ENCODE measurements around the gene CDAN1.

Gene CDAN1

DNA sequence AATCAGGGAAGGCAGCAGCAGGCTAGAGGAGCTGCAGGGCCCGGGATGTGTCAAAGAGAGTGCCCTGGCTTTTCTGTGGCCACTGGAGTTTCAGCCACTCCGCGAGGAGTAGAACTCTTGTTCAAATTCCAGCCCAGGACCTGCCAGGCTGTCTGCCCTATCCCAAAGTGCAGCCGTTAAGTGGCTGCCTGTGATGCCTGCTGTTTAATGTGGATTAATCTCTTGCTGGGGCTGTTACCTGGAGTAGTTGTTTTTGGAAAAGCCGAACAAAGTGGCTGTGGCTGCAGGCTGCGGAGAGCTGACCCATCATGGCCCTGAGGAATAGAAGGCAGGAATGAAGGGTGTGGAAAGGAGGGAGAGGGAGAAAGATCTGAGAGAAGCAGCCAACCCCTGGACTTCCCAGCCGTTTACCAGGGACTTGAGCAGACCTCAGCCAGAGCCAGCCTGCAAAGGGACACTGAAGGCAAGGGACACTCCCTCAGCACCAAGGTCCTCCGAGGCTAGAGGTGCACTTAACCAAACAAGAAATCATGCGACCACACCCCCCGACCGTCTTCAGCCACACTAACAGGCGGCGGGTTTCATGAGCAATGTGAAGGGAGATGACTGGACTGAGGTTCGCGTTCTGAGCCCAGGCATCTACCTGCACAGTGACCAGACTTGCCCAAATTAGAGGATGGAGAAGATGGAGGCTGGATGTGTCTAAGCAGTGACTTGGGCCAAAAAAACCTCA, 4.7 kb downstream of the CDAN1 start:
- DNase-seq: no peak

DNA sequence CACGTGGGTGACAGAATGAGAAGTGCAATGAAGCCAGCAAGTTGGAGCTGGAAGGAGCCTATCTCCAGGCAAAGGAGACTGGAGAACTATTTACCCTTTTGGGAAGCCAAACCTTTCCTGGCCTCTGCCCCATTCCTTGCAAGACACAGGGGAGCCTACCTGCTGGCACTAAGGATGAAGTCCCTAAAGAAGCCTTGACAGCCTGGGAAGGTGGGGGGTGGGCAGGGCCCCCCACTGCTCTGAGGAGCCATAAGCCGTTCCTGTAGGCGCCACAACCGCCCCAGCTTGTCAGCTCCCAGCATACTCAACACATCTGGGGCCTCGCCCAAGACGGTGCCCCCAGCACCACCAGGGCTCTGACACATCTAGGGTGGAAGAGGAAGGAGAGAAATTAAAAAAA, 5.5 kb downstream of the CDAN1 start:
- no peak for DNase-seq

DNA sequence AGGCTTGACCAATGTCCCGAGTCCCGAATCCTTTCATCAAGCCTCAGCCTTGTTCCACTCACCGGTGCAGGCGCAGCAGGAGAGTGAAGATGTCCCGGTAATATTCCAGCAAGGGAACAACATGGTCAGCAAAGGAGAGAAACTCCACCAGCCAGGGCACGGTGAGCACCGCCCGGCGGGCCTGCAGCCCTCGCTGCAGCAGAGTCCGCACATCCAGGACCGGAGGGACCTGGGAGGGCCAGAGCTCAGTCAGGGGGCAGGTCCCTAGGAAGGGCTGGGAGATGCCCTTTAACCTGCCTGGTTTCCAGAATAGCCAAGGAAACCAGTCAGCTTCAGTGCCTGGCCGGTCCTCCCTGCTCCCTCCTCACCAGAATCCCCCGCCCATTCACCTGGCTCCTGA, 6.4 kb downstream of the CDAN1 start:
- DNase-seq: no peak

DNA sequence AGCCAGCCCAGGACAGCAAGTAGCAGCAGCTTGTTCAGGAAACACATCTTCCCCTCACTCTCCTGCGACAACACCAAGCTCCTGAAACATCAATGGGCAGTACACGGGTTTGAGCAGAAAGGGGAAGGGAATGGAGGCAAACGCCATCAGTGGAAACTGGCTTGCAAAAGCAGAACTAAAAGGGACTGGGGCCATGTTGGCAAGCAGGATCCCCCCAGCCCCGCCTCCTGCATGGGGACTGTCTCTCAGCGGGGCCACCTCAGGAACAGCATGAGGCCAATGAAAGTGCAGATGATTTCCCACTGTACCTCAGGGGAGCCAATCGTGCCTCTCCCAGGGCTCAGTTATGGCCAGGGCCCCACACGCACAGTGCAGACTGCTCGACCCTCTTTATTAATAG, 6.8 kb downstream of the CDAN1 start:
- no peak for DNase-seq

DNA sequence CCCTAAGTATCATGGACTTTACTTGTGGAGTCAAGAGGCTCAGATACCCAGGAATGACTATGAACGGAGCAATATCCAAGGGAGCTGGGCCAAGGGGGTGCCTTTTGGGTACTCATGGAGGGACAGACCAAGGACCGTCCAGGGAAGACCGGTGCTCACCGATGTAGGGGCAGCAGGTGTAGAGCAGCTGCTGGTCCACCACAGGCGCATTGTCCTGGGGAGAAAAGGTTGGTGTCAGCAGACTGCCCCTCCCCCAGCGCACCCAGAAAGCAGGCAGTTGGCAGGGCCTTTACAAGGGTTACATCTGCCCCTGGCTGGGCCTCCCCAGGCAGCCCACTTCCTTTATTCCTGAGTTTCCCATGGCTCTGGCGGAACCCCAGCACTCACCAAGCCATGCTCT, 7.5 kb downstream of the CDAN1 start:
- DNase-seq: no peak

DNA sequence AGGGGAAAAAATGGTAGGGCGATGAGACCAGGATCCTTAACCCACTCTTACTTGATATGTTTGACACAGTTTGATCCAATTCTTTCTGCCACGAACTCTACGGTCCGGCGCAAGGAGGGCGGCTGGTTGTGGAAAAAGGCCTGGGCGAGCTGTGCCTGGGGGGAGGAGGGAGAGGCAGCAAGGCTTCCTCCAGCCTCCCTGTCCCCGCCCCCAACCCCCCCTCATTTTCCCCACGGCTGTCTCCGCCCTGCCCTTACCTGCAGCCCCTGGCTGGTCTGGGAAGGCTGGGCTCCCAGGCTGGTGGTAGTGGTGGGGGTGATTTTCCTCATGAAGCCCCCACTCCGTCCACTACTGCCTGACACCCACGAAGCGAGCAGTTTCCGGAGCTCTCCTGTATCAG, 8.0 kb downstream of the CDAN1 start:
- DNase-seq: no peak

DNA sequence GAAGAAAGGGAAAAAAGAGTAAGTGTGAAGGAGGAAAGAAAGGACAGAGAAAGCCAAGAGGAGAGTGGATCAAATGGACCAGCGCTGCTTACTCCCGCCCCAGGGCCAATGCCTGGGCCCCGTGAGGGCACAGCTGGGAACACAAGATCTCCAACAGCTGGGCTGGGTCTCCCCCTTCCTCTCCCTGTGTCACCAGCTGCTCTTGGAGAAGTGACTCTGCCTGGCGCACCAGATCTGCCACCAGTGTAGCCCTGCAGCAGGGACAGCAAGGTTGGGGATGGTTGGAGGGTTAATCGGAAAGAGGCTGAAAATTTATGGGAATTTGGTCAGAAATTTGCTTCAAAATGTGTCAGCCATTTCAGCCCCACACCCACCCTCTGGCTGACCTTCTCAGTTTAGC, 8.4 kb downstream of the CDAN1 start:
- DNase-seq: no peak

DNA sequence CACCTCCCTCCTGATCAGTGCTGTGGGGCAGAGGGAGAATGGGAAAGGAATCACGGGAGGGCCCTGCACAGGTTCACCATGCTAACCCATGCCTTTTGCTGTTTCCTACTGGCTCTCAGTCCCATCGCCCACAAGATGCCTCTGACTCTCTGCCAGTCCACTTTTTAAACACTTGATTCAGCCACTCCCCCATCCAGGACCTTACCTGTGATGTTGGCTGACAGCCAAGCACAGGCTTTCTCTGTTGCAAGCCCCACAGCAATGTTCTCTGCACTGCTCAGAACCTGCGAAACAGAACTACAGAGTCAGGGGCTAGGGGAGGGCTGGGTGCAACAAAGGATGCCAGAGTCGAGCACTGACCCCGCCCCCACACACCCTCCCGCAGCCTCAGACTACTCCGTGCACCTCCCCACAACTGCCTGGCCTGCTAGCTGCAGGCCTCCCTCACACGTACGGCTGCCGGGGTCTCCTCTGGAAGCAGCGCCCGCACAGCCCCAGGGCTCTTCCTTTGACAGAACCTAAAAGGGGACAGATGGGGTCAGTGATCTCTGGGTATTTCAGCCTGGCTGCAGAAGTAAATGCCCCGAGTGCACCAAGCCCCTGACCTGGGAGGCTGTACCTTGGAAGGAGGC, 9.1 kb downstream of the CDAN1 start:
- DNase-seq: no peak

DNA sequence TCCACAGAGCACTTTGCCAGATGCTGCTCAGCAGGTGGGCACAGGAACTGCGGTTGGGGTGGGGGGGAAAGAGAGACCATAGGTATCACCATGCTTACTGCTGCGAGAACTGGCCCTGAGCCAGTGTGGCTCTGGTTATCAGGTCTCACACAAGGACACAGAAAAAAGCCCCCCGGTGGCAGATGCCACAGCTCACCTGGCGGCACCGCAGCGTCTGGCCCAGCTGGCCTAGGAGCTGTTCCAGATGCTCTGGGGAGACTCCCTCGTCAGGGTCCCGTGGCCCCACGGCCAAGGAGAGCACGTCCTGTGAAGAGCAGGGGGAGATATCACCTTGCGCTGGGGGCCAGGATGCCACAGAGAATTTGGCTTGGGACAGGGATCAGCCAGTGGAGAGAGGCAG, 10.8 kb downstream of the CDAN1 start:
- DNase-seq: no peak

DNA sequence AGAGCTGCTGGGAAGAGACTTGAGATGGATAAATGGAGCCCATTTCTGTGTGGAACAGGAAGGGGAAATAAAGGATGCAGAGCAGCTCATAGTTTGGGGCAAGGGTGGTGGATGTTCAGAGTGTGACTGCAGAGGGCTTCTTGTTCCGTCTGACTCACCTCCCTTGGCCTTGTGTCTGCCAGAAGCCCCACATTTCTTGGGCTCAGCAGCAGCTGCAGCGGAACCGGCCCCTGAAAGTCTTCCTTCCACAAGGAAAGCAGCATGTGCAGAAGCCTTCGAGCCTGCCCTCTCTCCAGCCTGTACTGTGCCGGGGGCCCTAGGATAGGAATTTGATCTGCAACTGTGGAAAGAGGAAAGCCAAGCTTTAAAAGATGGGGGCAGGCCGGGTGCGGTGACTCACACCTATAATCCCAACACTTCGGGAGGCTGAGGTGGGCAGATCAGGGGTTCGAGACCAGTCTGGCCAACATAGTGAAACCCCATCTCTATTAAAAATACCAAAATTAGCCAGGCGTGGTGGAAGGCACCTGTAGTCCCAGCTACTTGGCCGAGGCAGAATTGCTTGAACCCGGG, 11.5 kb downstream of the CDAN1 start:
- no peak for DNase-seq

DNA sequence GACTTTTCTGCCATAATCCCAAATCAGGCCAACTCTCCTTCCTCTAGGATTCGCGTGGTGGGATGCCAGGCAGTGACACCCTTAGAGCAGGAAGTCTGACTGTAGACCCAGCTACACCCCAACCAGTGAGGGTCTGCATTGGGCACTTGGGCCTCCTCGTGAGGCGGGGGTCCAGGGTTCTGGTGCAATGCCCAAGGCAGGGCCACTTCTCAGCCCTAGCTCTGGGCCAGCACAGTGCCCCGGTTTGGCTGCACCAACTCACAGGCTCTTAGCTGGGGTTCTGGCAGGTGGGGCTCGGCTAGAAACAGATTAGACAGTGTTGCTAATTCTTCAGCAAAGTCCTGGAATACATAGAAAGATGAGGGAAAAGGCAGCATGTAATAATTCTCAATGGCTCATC, 12.7 kb downstream of the CDAN1 start:
- DNase-seq: no peak

DNA sequence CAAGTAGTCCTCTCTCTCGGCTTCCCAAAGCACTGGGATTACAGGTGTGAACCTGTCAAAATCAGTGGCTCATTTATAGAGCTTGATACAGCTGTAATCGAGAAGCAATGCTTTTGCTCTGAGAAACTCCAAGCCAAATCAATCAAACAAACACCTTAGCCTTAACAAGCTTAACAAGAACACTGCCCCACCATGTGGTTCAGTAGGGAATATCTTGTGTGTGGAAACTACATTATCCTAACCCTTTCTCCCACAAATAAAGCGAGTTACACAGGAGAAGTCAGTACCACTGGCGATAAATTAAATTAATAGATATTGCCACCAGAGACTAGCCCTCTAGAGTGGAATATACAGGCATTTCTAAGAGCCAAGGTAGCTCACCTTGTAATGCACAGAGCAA, 13.9 kb downstream of the CDAN1 start:
- no peak for DNase-seq

DNA sequence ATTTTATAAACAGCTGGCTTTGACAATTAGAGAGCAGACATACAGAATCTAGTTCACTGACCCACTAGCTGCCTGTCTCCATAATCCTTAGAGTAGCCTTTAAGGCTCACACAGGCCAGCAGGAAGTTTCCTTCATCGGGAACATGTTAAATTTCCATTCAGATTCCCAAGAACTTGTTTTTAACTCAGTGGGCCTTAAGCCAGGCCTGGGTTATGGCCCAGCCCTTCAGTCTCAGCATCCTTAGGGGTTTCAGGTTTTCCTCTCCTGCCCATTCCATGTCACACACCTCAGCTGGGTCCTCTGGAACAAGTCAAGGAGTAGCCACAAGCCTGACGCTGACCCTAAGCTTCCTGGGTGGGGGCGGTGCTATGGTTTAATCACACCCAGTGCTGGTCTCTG, 15.0 kb downstream of the CDAN1 start:
- no peak for DNase-seq

DNA sequence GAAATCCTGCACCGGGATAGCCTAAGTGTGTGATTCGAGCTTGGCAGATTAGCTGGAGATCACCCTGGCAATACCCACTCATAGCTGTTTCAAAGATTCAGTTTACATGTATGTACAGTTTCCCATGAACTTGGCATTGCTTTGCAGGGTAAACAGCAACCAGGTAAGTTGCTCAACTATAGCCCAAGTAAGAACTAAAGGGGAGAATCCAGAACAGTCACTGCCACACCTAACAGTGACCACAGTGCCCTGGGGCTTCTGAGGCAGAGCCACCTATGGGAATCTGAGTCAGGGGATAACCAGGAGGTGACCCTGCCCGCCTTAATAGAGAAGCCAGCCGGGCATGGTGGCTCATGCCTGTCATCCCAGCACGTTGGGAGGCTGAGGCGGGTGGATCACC, 15.9 kb downstream of the CDAN1 start:
- no peak for DNase-seq

DNA sequence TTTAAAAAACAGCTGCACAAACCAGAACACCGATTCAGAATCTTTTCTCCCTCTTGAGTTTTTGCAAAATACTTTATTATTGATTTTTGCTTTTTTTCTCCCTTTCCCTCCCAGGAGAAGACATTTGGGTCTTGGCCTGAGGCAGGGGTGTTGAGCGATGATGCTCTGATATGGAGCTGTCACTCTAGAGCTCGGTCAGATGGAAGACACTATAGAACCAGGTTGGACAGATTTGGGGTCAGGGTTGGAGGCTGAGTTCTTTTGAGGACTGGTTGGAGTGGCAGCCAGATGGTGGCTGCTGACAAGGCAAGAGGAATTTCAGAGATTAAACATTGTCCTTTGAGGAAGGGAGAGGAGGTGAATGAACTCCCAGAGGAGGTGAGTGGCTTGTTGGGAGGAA, 16.9 kb downstream of the CDAN1 start:
- DNase-seq: no peak

DNA sequence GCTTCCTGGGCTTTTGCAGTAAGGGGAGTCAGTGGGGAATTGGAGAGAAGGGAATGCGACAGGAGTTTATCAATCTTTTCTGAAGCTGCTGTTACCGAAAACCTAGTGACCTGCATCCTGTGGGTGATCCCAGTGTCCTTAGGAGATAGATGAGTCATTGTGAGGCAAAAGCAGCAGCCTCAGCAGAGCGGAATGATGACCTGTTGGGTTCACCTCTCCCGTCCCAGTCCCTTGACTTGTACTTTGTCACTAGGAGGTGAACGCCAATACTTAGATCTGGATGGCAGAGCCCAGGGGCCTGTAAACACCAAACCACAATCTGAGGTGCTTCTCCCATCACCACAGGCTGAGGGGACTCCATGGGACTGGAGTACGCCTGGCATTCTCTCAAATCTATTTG, 17.9 kb downstream of the CDAN1 start:
- no peak for DNase-seq

DNA sequence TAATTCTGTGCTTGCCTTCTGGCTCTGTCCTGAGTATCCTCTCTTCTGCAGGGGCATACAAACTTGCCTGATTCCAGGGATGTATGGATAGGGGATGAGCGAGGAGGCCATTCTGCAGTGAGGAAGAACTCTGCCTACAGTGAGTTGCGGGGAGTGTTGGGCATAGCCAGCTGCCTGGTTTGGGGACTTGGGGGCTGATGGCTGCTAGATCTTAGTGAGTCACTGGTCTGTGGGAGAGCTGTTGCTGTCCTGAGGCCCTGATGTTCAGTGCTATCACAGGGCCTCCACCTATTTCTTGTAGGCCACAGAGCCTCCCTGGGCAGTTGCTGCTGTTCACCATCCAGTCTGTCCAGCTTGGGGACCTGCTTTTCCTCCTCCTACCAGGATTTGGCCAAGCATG, 20.3 kb downstream of the CDAN1 start:
- no peak for DNase-seq

DNA sequence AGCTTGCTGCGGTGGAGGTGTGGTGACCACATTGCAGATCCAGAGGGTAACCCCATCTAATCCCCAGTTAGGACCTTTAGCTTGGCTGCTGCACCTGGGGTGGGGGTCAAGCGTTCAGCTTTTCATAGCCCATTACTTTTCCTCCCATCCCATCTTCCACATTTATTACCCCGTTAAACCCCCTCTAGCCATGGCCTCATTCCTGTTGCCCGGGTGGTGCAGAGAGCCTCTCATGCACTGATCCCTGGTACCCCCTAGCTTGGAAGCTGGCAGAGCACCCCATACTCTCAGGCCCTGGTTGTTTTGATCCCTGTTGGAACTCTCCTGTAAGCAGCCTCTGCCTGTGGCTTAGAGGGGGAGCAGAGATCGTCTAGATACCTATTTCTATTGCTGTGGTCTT, 20.8 kb downstream of the CDAN1 start:
- no peak for DNase-seq

DNA sequence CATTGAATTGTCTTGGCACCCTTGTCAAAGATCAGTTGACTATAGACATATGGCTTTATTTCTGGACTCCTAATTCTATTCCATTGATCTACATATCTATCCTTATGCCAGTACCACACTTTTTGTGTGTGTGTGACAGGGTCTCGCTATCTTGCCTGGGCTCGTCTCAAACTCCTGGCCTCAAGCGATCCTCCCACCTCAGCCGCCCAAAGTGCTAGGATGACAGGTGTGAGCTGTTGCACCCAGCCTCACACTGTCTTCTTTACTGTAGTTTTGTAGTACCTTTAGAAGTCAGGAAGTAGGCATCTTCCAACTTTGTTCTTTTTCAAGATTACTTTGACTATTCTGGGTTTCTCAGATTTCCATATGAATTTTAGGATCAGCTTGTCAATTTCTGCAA, 24.3 kb downstream of the CDAN1 start:
- no peak for DNase-seq

DNA sequence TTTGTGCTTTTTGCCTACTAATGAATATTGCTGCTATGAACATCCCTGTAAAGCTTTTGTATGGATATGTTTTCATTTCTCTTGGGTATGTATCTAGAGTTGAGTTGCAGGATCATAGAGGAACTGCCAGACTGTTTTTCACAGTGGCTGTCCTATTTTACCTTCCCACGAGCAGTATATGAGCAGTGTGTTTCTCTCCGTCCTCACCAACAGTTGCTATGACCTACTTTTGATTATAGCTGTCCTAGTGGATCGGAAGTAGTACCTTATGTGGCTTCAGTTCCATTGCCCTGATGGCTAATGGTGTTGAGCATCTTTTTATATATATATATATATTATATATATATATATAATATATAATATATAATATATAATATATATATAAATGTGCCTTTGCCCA, 25.2 kb downstream of the CDAN1 start:
- no peak for DNase-seq

DNA sequence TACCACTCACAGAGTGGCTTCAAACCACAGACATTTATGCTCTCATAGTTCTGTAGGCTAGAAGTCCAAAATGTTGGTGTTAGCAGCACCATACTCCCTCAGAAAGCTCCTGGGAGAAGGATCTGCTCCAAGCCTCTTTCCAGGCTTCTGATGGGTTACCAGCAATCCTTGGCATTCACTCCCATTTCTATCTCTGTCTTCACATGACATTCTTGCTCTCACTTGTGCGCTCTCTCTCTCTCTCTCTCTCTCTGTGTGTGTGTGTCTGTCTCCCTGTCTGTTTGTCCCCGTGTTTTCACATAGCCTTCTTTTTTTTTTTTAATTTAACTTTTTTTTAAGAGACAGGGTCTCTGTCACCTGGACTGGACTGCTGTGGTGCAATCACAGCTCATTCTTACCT, 26.3 kb downstream of the CDAN1 start:
- no peak for DNase-seq

DNA sequence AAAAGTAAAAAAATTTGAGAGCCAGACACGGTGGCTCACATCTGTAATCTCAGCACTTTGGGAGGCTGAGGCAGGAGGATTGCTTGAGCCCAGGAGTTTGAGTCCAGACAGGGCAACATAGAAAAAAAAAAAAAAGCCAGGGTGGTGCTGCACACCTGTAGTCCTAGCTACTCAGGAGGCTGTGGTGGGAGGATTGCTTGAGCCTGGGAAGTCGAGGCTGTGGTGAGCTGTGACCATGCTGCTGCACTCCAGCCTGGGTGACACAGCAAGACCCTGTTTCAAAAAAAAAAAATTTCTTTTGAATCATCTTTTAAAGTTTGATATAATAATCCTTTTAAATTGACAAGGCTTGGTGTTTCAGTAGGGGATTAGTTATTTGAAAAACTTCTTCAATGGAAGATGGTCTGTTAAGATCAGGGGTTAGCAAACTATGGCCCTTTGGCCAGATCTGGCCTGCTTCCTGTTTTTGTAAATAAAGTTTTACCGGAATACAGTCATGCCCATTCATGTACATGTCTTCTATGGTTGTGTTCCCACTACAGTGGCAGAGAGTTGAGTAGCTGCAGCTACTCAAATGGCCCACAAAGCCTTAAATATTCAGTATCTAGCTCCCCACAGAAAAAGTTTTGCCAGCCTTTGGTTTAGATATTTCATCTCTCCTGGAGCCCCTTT, 28.9 kb downstream of the CDAN1 start:
- no peak for DNase-seq

DNA sequence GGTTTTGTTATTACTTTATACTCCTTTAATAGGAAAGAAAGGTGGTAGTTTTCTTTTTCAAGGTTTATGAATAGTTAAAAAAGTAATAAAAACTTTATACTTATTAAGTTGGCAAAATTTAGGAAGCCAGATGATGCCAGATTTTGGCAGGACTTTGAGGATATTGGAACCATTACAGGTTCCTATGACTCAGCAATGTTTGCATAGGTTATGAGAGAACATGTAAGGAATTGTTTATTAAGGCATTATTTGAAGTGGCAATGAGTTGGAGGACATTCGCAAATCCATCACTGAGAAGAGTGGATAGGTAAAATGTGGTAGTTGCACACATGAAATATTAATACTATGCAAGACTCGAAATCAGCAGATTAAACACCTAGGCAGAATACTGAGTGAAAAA, 29.9 kb downstream of the CDAN1 start:
- DNase-seq: no peak

DNA sequence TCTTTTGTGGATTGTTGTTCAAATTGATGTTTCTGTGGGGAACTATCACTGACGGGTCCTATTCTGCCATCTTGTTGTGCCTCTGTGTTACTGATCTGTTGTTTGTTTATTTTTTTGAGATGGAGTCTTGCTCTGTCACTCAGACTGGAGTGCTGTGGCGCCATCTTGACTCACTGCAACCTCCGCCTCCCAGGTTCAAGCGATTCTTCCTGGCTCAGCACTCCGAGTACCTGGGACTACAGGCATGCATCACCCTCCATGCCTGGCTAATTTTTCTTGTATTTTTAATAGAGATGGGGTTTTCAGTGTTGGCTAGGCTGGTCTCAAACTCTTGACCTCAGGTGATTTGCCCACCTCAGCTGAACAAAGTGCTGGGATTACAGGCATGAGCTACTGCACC, 31.6 kb downstream of the CDAN1 start:
- DNase-seq: no peak
